G401 (cell line): ENCODE measurements around the gene MED22. TPM values are rescaled to one million over a fixed set of nuclear protein-coding genes. Genes with fewer than 3 reads are reported as not detected.
"Not testable (repeated sequence)": the region's sequence is repeated elsewhere in the genome, so short reads cannot be mapped to it uniquely, and the experiment has no call there.

Experiments used
- DNase-seq: peaks from one replicate; pipeline ENCODE4 v3.0.0-alpha.2; 2015; ENCODE audit warnings: low spot score
- in situ Hi-C: cut with HindIII; loops from 2 replicates; pipeline ENCODE4 v1.10.0; 2016; ENCODE audit warnings: low sequenced_read_pairs, mixed read lengths
- total RNA-seq: library from RNA; depleted of rRNA; stranded (reverse); fragments of >200 nt; shearing (Covaris generic); gene quantifications from 2 replicates; pipeline ENCODE4 v1.2.3, GENCODE V29; 2014

The MED22 gene
- total RNA-seq, 1 experiment from 2014 or later = 28.2 TPM

GRCh38 chr9:133378408-133378962 lies 30.6 kb upstream of the MED22 start:
- DNase-seq = no peak
- in situ Hi-C loops = loop anchor here (5.0 kb wide), 1 partner anchor 39 kb away; the partner anchor contains the start of gene REXO4

- in situ Hi-C loops = loop anchor here (5.0 kb wide), 1 partner anchor 40 kb away; the partner anchor contains the start of gene REXO4
- no peak for DNase-seq
These were observed 29.8 kb upstream of the MED22 start for GRCh38 chr9:133377721-133378216.

GRCh38 chr9:133377280-133377679 lies 29.3 kb upstream of the MED22 start:
- DNase-seq = not testable (repeated sequence)
- in situ Hi-C loops = loop anchor here (5.0 kb wide), 1 partner anchor 40 kb away; the partner anchor contains the start of gene REXO4

DNA sequence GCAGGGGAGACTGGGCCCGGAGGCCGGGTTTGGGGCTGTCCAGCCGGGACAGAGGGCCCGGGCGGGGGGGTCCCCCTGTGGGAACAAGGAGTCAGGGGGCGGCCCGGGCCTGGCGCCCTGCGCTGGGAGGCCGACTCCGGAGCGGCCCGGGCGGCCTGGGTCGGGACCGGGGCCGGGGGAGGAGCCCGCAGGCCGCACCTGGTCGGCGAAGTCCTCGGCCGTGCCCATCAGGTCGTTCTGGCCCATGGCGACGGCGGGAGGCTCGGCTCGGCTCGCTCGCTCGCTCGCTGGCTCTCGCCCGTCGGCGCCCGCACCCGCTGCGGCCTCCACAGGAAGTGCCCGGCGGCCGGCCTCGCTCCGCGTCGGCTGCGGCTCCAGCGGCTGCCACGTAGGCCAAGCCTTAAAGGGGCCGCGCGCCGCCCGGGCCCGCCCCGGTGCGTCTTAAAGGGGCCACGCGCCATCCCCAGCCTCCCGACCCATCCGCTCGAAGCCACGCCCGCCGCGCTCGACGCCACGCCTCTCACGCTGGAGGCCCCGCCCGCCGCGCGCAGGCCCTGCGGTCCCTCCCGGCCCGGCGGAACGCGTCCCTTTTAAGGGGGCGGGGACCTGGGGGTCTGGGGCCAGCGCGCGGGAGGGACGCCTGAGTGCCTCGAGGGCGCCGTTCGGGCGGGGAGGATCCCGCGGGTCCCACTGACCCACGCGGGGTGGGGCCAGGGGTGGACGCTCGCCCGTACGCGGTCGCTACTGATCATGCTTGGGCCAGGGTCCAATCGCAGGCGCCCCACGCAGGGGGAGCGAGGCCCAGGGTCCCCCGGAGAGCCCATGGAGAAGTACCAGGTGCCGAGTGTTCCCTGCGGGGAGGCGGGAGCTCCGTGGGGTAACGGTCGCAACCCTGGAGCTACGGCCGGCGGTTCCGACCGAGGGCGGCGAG lies 28.1 kb upstream of the MED22 start, which contains the start of the genes STKLD1 and SURF4:
TSS of gene STKLD1 (plus strand) at position 643 of the 931 bp plus-strand sequence. CDS start at position 751, 108 bp downstream.
TSS of gene SURF4 (minus strand) at position 337 of the 931 bp plus-strand sequence. CDS start at position 246, 91 bp downstream.
- DNase-seq = peak; percentile 95
- in situ Hi-C loops = loop anchor here (5.0 kb wide), 1 partner anchor 41 kb away; the partner anchor contains the start of gene REXO4

DNA sequence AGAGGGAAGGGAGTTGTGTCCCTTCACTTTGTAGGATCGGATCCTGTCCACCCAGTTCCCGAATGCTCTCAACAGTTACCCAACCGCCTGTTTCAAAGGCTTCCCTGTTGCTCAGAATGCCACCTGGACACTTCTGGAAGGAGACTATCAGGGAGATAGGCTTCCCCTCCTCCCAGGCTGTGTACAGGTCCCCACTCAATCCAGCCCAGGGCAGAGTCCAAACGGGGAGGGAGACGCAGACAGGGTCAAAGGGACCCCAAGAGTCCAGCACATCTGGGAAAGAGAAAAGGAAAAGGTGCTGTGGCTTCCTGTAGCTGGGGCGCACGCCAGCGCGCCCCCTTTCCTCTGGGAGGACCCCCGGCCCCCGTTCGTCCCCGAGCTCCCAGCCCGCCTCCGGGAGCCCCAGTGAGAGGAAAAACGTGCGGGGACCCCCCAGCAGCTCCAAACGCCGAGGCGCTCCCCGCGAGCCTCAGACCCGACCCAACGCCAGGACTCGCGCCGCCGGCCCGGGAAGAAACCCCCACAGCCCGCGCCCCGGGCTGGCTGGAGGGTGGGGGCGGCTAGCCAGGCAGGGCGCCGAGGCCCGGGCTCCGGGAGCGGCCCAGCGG lies 27.3 kb upstream of the MED22 start:
- no peak for DNase-seq

GRCh38 chr9:133374612-133375115 lies 26.7 kb upstream of the MED22 start:
- in situ Hi-C loops = loop anchor here (5.0 kb wide), 1 partner anchor 43 kb away; the partner anchor contains the start of gene REXO4
- no peak for DNase-seq

More for the DNA sequence above, 27.3 kb upstream of the MED22 start:
- in situ Hi-C loops = loop anchor here (5.0 kb wide), 1 partner anchor 42 kb away; the partner anchor contains the start of gene REXO4

DNA sequence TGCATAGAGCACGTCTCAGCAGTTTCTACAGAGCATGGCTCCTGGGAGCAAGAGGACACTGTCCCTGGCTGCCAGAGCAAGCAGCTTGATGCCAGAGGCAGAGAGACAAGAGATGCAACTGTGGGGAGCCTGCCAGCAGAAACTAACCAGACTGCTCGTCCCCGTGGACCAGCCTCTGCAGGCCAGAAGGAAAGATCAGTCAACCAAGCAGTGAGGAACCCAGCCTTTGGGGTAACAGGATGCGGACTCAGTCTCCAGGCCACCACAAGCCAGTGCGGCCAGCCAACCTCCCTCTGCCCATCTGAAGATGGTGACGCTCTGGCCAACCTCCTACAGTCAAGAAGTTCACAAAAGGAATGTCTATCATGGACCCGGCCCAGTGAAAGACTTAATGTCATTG lies 24.2 kb upstream of the MED22 start:
- no peak for DNase-seq
- in situ Hi-C loops = no loop called here

DNA sequence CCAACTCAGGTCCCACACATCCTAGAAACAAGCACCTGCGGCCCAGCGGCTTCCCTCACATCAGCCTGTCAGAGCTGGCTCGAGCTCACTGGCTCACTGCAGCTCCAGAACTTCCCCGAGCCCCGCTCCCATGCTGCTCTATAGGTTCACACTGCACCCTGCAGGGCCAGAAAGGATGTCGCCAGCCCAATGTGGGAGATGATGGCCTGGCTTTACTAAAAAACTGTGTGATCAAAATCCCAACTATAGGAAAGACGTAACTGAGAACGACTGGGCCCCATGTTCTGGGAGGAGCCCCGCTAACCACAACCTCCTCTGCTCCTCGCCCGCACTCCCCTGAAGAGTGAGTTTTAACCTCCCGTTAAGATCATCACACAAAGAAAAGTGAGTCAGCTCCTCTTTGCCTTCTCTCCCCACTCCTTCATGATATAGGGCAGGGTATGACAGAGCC lies 23.4 kb upstream of the MED22 start:
- in situ Hi-C loops = no loop called here
- DNase-seq = no peak

DNA sequence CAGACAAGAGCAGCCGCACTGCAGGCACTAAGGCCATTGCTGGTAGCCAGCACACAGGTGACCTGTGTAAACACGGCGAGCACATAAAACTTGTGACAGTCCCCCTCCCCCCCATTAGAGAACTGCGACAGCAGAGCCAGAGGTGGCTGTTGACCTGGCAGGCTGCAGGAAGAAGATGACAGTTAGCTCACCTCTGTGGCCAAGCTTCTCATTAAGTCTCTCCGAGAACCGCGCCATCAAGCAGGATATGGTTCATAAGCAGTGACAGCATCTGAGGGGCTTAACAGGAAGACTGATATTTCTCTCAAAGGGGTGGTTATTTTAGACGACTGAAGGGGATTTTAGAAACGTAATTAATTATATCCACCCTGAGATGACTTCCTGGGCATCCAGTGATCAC lies 22.8 kb upstream of the MED22 start:
- no peak for DNase-seq
- in situ Hi-C loops = no loop called here

GRCh38 chr9:133369933-133370332 lies 22.0 kb upstream of the MED22 start:
- DNase-seq = no peak
- in situ Hi-C loops = no loop called here

GRCh38 chr9:133369422-133369821 lies 21.5 kb upstream of the MED22 start:
- in situ Hi-C loops = no loop called here
- no peak for DNase-seq

DNA sequence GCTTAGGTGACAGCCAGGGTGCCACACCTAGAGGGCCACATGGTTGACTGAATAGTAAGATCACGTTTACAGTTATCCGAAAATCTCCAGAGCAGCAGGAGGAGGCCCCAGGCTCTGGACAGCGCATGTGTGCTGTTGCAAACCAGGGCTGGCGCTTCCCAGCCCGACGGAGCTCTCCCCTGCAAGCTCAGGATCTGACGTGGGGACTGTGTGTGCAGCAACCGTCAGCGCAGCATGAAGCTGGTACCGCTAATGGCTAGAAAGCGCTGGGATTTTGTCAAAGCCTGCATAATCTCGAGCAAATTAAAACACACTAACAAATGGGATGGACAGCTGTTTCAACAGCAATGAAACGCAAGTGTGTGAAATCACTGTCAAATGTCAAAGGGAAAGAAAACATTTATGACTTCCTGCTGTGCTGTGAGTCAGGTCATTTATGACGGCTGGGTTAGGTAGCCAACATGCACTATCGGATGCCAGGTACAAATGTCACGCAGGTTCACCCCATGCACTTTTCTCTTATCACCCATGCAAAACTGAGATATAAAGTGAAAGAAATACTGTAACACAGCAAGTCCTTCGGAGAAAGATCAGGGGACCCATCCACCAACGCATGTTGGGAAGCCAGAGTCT lies 20.4 kb upstream of the MED22 start:
- in situ Hi-C loops = no loop called here

DNA sequence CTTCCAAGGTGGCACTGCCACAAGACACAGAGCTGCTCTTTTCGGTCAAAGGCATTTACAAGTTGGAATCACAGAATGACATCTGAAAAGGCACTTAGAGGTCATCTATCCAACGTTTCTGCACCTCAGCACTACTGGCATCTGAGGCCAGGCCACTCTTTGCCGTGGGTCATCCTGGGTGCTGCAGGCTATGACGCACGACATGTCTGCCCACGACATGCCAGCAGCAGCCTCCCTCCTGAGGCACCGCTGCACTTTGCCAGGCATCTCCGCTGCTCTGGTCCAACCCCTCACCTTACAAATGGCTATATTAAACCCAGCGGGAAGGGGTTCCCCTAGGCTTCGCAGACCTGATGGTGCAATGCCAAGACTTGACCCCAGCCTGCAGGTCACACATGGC lies 19.8 kb upstream of the MED22 start:
- no peak for DNase-seq
- in situ Hi-C loops = no loop called here

More for the DNA sequence above, 20.4 kb upstream of the MED22 start:
- DNase-seq = peak; percentile 71

GRCh38 chr9:133367221-133367620 lies 19.3 kb upstream of the MED22 start:
- in situ Hi-C loops = no loop called here
- DNase-seq = no peak

- in situ Hi-C loops = no loop called here
- no peak for DNase-seq
These were observed 18.5 kb upstream of the MED22 start for GRCh38 chr9:133366435-133366834.

DNA sequence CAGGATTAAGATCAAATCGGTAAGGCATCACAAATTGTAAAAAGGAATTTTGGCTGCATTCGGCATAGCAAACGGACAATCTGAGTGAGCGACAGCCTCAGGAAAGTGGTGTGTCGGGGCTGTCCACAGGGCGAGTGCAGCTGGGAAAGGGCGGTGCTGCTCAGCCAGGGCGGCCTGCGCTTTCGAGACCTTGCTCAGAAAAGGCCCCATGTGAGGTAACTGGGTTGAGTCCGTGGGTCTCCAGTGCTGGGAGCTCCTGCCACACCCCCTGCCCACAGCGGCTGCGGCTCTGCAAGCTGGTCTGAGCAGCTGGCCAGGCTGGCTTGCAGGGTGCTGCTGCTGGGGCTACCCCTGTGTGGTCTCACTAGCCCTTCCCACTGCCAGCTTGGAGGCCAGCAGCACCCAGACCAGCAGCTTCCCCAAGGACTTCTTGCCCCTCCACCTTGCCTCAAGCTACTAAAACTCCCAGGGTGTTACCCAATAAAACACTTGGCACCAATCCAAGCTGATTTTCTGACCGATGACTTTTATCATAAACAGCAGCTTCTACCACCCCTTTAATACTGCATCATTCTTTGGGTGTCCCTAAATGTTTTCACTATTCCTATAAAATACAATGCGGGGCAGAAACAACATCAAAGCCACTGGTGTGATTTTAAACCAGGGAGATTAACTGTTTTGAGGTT lies 14.6 kb upstream of the MED22 start:
- no peak for DNase-seq
- in situ Hi-C loops = no loop called here

GRCh38 chr9:133361507-133362092 lies 13.7 kb upstream of the MED22 start:
- no peak for DNase-seq
- in situ Hi-C loops = no loop called here
